DND-41 (cell line): ENCODE measurements around the gene MXD1.

Source experiments
- CTCF ChIP-seq: IDR thresholded peaks from 2 replicates; pipeline ENCODE4 v1.5.1; 2012; ENCODE audit warnings: borderline replicate concordance, low read length, moderate library complexity, mild to moderate bottlenecking; ENCODE audit not compliant: poor library complexity, severe bottlenecking; ENCODE audit errors: extremely low read depth
- EZH2 ChIP-seq: IDR thresholded peaks from 3 replicates; pipeline ENCODE4 v1.6.1; 2012; ENCODE audit warnings: borderline replicate concordance, low read depth, mild to moderate bottlenecking, moderate library complexity, low read length, inconsistent platforms; ENCODE audit not compliant: severe bottlenecking

- TF ChIP-seq CTCF (no peak), EZH2 (no peak)
These were observed 25.8 kb downstream of the MXD1 start for GRCh38 chr2:69940691-69941090.
